ENCODE results near the gene CFAP43.

- TF ChIP-seq GATA3 (IDR thresholded peaks at IDR 0.05; ENCODE audit: low read depth, low read length) (peak; percentile 81), GATA2 (IDR thresholded peaks at IDR 0.05; ENCODE audit: low read depth, low read length) (peak; percentile 95)
These were observed 38.4 kb downstream of the CFAP43 start for GRCh38 chr10:104193787-104194186.
